SK-N-SH treated with all-trans-retinoic acid at 6 μM for 48 hours (cell line): Measurements from ENCODE around the gene CLN6.
"Not testable (repeated sequence)": the region's sequence is repeated elsewhere in the genome, so short reads cannot be mapped to it uniquely, and the experiment has no call there.

ENCODE experiments used
- ARNTL ChIP-seq: fragments of 450-650 bp; formaldehyde crosslinking; IDR thresholded peaks from 2 replicates; pipeline ENCODE4 v1.5.0; 2020; ENCODE audit warnings: low read depth, mild to moderate bottlenecking, moderate library complexity, borderline replicate concordance
- PPARA ChIP-seq: fragments of 250-450 bp; sonication (Bioruptor Pico); IDR thresholded peaks from 2 replicates; pipeline ENCODE4 v1.5.0; 2020; ENCODE audit warnings: mild to moderate bottlenecking, borderline replicate concordance
- TCF4 ChIP-seq: fragments of 250-450 bp; sonication (Bioruptor Pico); IDR thresholded peaks from 2 replicates; pipeline ENCODE4 v1.8.0; 2021; ENCODE audit warnings: mild to moderate bottlenecking, moderate library complexity, borderline replicate concordance
- ZFP3 ChIP-seq: fragments of 250-450 bp; sonication (Bioruptor Pico); IDR thresholded peaks from 2 replicates; pipeline ENCODE4 v1.5.0; 2020; ENCODE audit warnings: mild to moderate bottlenecking, moderate library complexity
- ZNF70 ChIP-seq: fragments of 450-650 bp; formaldehyde crosslinking; IDR thresholded peaks from 2 replicates; pipeline ENCODE4 v1.5.0; 2020; ENCODE audit warnings: mild to moderate bottlenecking, moderate library complexity
- TF ChIP-seq, protein P1 (sequence below): fragments of 250-450 bp; sonication (Bioruptor Pico); IDR thresholded peaks from 2 replicates; pipeline ENCODE4 v1.8.0; 2020; ENCODE audit warnings: mild to moderate bottlenecking, moderate library complexity, borderline replicate concordance
- TF ChIP-seq, protein P2 (sequence below): fragments of 250-450 bp; sonication (Bioruptor Pico); IDR thresholded peaks from 2 replicates; pipeline ENCODE4 v1.5.1; 2020; ENCODE audit warnings: low read depth, mild to moderate bottlenecking, moderate library complexity
- TF ChIP-seq, protein P3 (sequence below): fragments of 250-450 bp; sonication (Bioruptor Pico); IDR thresholded peaks from 2 replicates; pipeline ENCODE4 v1.8.0; 2021; ENCODE audit warnings: low read depth, mild to moderate bottlenecking, moderate library complexity, borderline replicate concordance

DNA sequence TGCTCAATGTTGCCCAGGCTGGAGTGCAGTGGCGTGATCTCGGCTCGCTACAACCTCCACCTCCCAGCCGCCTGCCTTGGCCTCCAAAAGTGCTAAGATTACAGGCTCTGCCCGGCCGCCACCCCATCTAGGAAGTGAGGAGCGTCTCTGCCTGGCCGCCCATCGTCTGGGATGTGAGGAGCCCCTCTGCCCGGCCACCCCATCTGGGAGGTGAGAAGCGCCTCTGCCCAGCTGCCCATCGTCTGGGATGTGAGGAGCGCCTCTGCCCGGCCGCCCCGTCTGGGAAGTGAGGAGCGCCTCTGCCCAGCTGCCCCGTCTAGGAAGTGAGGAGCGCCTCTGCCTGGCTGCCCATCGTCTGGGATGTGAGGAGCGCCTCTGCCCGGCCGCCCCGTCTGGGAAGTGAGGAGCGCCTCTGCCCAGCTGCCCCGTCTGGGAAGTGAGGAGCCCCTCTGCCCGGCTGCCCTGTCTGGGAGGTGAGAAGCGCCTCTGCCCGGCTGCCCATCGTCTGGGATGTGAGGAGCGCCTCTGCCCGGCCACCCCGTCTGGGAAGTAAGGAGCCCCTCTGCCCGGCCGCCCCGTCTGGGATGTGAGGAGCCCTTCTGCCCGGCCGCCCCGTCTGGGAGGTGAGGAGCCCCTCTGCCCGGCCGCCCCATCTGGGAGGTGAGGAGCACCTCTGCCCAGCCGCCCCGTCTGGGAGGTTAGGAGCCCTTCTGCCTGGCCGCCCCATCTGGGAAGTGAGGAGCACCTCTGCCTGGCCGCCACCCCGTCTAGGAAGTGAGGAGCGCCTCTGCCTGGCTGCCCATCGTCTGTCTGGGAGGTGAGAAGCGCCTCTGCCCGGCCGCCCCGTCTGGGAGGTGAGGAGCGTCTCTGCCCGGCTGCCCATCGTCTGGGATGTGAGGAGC lies 7.7 kb downstream of the CLN6 start:
- TF ChIP-seq, protein P1, sequence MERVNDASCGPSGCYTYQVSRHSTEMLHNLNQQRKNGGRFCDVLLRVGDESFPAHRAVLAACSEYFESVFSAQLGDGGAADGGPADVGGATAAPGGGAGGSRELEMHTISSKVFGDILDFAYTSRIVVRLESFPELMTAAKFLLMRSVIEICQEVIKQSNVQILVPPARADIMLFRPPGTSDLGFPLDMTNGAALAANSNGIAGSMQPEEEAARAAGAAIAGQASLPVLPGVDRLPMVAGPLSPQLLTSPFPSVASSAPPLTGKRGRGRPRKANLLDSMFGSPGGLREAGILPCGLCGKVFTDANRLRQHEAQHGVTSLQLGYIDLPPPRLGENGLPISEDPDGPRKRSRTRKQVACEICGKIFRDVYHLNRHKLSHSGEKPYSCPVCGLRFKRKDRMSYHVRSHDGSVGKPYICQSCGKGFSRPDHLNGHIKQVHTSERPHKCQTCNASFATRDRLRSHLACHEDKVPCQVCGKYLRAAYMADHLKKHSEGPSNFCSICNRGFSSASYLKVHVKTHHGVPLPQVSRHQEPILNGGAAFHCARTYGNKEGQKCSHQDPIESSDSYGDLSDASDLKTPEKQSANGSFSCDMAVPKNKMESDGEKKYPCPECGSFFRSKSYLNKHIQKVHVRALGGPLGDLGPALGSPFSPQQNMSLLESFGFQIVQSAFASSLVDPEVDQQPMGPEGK, result not testable (repeated sequence)
- TF ChIP-seq, protein P2, sequence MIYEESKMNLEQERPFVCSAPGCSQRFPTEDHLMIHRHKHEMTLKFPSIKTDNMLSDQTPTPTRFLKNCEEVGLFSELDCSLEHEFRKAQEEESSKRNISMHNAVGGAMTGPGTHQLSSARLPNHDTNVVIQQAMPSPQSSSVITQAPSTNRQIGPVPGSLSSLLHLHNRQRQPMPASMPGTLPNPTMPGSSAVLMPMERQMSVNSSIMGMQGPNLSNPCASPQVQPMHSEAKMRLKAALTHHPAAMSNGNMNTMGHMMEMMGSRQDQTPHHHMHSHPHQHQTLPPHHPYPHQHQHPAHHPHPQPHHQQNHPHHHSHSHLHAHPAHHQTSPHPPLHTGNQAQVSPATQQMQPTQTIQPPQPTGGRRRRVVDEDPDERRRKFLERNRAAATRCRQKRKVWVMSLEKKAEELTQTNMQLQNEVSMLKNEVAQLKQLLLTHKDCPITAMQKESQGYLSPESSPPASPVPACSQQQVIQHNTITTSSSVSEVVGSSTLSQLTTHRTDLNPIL (CRISPR knock-in tag), result not testable (repeated sequence)
- TF ChIP-seq ZFP3; ARNTL (CRISPR knock-in tag); PPARA (CRISPR knock-in tag); ZNF70; TCF4: not testable (repeated sequence)
- TF ChIP-seq, protein P3, sequence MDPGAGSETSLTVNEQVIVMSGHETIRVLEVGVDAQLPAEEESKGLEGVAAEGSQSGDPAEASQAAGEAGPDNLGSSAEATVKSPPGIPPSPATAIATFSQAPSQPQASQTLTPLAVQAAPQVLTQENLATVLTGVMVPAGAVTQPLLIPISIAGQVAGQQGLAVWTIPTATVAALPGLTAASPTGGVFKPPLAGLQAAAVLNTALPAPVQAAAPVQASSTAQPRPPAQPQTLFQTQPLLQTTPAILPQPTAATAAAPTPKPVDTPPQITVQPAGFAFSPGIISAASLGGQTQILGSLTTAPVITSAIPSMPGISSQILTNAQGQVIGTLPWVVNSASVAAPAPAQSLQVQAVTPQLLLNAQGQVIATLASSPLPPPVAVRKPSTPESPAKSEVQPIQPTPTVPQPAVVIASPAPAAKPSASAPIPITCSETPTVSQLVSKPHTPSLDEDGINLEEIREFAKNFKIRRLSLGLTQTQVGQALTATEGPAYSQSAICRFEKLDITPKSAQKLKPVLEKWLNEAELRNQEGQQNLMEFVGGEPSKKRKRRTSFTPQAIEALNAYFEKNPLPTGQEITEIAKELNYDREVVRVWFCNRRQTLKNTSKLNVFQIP, result not testable (repeated sequence)
